OCI-LY3 (cell line): ENCODE measurements around the gene AHNAK.

Experiments
- H2AFZ ChIP-seq: fragments of 200-600, 300-600 bp; shearing (Covaris generic); 2 replicates; pipeline ENCODE4 v1.6.0; 2014; ENCODE audit warnings: antibody characterized with exemption, low read depth, low read length
- H3K27ac ChIP-seq: fragments of 200-600, 300-600 bp; sonication (generic); 2 replicates; pipeline ENCODE4 v1.5.1; 2014; ENCODE audit warnings: mild to moderate bottlenecking, low read length, moderate library complexity, mixed read lengths
- H3K27me3 ChIP-seq: fragments of 200-600, 300-600 bp; sonication (generic); 2 replicates; pipeline ENCODE4 v1.6.1; 2014; ENCODE audit warnings: low read depth, low read length, mixed read lengths
- H3K36me3 ChIP-seq: fragments of 200-600, 300-600 bp; sonication (generic); replicated peaks from 2 replicates; pipeline ENCODE3; 2014; ENCODE audit warnings: low read depth, low read length, mixed read lengths
- H3K4me1 ChIP-seq: fragments of 300-600, 200-600 bp; sonication (generic); 2 replicates; pipeline ENCODE4 v1.6.1; 2014; ENCODE audit warnings: low read length, mixed read lengths
- H3K4me2 ChIP-seq: fragments of 200-600, 300-600 bp; sonication (generic); 2 replicates; pipeline ENCODE4 v1.6.1; 2014; ENCODE audit warnings: low read length, mixed read lengths
- H3K4me3 ChIP-seq: fragments of 300-600, 200-600 bp; sonication (generic); 2 replicates; pipeline ENCODE4 v1.5.1; 2014; ENCODE audit warnings: antibody characterized with exemption, mild to moderate bottlenecking, low read length, moderate library complexity
- H3K79me2 ChIP-seq: fragments of 300-600, 200-600 bp; shearing (Covaris generic); 2 replicates; pipeline ENCODE4 v1.6.1; 2014; ENCODE audit warnings: mild to moderate bottlenecking, low read length, mixed read lengths
- H3K9ac ChIP-seq: fragments of 300-600, 200-600 bp; shearing (Covaris generic); 2 replicates; pipeline ENCODE4 v1.6.0; 2014; ENCODE audit warnings: mild to moderate bottlenecking, low read length, moderate library complexity
- H3K9me3 ChIP-seq: fragments of 200-600, 300-600 bp; shearing (Covaris generic); 2 replicates; pipeline ENCODE4 v1.6.1; 2014; ENCODE audit warnings: low read length, mixed read lengths; ENCODE audit not compliant: insufficient read depth
- H4K20me1 ChIP-seq: fragments of 200-600, 300-600 bp; sonication (generic); 2 replicates; pipeline ENCODE4 v1.6.1; 2016; ENCODE audit warnings: low read length, mixed read lengths; ENCODE audit not compliant: insufficient read depth
- CTCF ChIP-seq: fragments of 200-600, 300-600 bp; sonication (generic); IDR thresholded peaks from 2 replicates; pipeline ENCODE4 v1.5.1; 2014; ENCODE audit warnings: antibody characterized with exemption, low read length, low read depth
- EZH2phosphoT487 ChIP-seq: fragments of 200-600 bp; shearing (Covaris generic); IDR thresholded peaks from 2 replicates; pipeline ENCODE4 v1.6.1; 2018; ENCODE audit warnings: antibody characterized with exemption, mixed run types, low read depth

Gene AHNAK

DNA sequence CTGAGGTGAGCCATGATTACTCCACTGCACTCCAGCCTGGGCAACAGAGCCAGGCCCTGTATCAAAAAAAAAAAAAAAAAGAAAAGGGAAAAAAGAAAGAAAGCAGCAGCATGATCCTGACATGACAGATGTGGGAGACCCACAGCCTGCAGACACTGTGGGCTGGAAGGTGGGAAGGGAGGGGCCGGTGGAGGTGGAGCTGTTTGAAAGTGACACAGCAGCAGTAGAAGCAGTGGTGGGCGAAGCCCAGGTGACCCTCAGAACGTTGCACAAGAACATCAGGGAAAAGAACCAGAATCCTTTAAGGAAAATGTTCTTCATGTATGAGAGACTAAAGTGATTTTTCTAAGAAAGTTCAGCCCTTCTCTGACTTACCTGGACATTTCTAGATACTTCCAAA is 154.1 kb downstream of the AHNAK start:
- Histone ChIP-seq H3K36me3 (no peaks in the 10 kb centered on the region), H3K9me3 (no peaks in the 10 kb centered on the region), H3K4me3 (no peak overlapping the region), H3K79me2 (no peaks in the 10 kb centered on the region), H3K9ac (no peak overlapping the region), H4K20me1 (no peaks in the 10 kb centered on the region), H3K27ac (no peak overlapping the region), H3K4me1 (peaks cover 4% of the 10 kb centered on the region), H2AFZ (no peak overlapping the region), H3K27me3 (no peaks in the 10 kb centered on the region), H3K4me2 (no peak overlapping the region)
- no peak for TF ChIP-seq EZH2phosphoT487
- TF ChIP-seq CTCF = no peak

DNA sequence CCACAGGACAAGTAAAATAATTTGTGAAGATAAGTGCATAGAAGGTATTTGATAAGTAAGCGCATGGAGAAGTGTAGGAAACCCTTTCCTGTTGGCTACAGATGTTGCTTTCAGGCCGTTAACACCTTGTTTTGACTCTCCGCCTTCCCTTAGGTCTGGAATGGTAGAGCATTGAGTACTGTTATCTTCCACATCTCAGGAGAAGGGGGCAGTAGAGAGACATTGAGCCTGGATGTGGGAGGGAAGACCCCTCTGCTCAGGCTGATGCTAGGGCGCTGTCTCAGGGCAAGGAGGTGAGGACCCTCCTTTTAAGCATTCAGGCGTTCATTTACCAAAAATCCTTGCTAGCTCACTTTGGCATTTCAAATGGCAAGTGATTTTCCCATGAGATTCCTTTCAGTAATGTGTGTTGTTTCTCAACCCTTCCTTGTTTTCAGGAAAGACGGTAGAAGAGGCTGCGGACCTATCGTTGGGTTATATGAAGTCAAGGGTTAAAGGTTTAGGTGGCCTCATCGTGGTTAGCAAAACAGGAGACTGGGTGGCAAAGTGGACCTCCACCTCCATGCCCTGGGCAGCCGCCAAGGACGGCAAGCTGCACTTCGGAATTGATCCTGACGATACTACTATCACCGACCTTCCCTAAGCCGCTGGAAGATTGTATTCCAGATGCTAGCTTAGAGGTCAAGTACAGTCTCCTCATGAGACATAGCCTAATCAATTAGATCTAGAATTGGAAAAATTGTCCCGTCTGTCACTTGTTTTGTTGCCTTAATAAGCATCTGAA is 154.8 kb downstream of the AHNAK start:
- Histone ChIP-seq H3K27me3 (no peaks in the 10 kb centered on the region), H3K9ac (no peak overlapping the region), H3K36me3 (no peaks in the 10 kb centered on the region), H3K4me3 (no peak overlapping the region), H2AFZ (no peak overlapping the region), H3K27ac (no peak overlapping the region), H3K4me2 (no peak overlapping the region), H4K20me1 (no peaks in the 10 kb centered on the region), H3K4me1 (peaks cover 4% of the 10 kb centered on the region), H3K79me2 (no peaks in the 10 kb centered on the region), H3K9me3 (no peaks in the 10 kb centered on the region)
- TF ChIP-seq CTCF (no peak), EZH2phosphoT487 (no peak)

GRCh38 chr11:62390722-62391121 is 155.9 kb downstream of the AHNAK start:
- Histone ChIP-seq H3K4me1 (peaks cover 4% of the 10 kb centered on the region), H3K79me2 (no peaks in the 10 kb centered on the region), H3K27ac (no peak overlapping the region), H3K9me3 (no peaks in the 10 kb centered on the region), H4K20me1 (no peaks in the 10 kb centered on the region), H3K4me2 (no peak overlapping the region), H3K9ac (no peak overlapping the region), H3K4me3 (no peak overlapping the region), H3K27me3 (no peaks in the 10 kb centered on the region), H3K36me3 (no peaks in the 10 kb centered on the region), H2AFZ (no peak overlapping the region)
- TF ChIP-seq EZH2phosphoT487 = no peak
- no peak for TF ChIP-seq CTCF

- Histone ChIP-seq H3K4me1 (peaks cover 4% of the 10 kb centered on the region), H3K36me3 (no peaks in the 10 kb centered on the region), H2AFZ (no peak overlapping the region), H3K9ac (no peak overlapping the region), H3K27me3 (no peaks in the 10 kb centered on the region), H4K20me1 (no peaks in the 10 kb centered on the region), H3K79me2 (no peaks in the 10 kb centered on the region), H3K27ac (no peak overlapping the region), H3K4me3 (no peak overlapping the region), H3K9me3 (no peaks in the 10 kb centered on the region), H3K4me2 (no peak overlapping the region)
- TF ChIP-seq EZH2phosphoT487 (no peak), CTCF (no peak)
Measured at GRCh38 chr11:62390237-62390636, 156.4 kb downstream of the AHNAK start.
